ENCODE measurements around the gene ECHDC1.

ECHDC1 gene

DNA sequence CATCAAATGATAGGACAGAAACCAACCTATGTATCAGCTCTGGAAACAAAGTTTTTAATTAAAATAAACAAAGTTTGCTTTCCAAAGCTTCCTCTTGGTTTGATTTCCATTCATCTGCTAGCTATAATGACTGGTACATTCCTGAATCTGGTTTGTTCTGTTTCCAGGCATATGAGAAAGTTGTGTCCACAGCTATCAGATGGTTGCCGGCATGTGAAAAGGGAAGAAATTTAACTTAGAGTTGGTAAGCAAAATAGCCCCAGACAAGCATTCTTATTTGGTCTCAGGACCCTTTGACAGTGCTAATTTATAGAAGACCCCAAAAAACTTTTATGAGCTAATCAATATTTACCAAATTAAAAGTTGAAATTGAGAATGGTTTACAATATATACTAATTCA lies 80.5 kb downstream of the ECHDC1 start:
- Histone ChIP-seq H3K27ac (ENCODE audit: poor library complexity, severe bottlenecking) (no peak overlapping the region), H3K4me1 (ENCODE audit: insufficient read depth, poor library complexity, severe bottlenecking) (peaks cover 5% of the 10 kb centered on the region), H3K36me3 (ENCODE audit: low read depth) (no peaks in the 10 kb centered on the region), H3K27me3 (ENCODE audit: insufficient read depth, poor library complexity, severe bottlenecking) (no peaks in the 10 kb centered on the region), H3K4me3 (ENCODE audit: severe bottlenecking) (no peak overlapping the region), H3K9me3 (ENCODE audit: severe bottlenecking) (no peaks in the 10 kb centered on the region)
- no peak for ATAC-seq (ENCODE audit: low read depth)
- TF ChIP-seq, protein P1, sequence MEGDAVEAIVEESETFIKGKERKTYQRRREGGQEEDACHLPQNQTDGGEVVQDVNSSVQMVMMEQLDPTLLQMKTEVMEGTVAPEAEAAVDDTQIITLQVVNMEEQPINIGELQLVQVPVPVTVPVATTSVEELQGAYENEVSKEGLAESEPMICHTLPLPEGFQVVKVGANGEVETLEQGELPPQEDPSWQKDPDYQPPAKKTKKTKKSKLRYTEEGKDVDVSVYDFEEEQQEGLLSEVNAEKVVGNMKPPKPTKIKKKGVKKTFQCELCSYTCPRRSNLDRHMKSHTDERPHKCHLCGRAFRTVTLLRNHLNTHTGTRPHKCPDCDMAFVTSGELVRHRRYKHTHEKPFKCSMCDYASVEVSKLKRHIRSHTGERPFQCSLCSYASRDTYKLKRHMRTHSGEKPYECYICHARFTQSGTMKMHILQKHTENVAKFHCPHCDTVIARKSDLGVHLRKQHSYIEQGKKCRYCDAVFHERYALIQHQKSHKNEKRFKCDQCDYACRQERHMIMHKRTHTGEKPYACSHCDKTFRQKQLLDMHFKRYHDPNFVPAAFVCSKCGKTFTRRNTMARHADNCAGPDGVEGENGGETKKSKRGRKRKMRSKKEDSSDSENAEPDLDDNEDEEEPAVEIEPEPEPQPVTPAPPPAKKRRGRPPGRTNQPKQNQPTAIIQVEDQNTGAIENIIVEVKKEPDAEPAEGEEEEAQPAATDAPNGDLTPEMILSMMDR (IDR thresholded peaks at IDR 0.05; ENCODE audit: poor library complexity, severe bottlenecking): no peak
- DNase-seq (ENCODE audit: low spot score): no peak

DNA sequence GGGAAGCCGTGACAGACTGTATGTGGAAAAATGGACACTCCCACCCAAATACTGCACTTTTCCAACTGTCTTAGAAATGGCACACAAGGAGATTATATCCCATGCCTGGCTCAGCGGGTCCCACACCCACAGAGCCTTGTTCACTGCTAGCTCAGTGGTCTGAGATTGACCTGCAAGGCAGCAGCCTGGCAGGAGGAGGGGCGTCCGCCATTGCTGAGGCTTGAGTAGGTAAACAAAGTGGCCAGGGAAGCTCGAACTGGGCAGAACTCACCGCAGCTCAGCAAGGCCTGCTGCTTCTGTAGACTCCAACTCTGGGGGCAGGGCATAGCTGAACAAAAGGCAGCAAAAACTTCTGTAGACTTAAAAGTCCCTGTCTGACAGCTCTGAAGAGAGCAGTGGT lies 88.1 kb downstream of the ECHDC1 start:
- H3K27me3 ChIP-seq (ENCODE audit: insufficient read depth, poor library complexity, severe bottlenecking): no peaks in the 10 kb centered on the region
- TF ChIP-seq, protein P1 (IDR thresholded peaks at IDR 0.05; ENCODE audit: poor library complexity, severe bottlenecking): no peak
- ATAC-seq (ENCODE audit: low read depth) (no peak), DNase-seq (ENCODE audit: low spot score) (no peak)
- H3K27ac ChIP-seq (ENCODE audit: poor library complexity, severe bottlenecking): no peak overlapping the region
- no peaks in the 10 kb centered on the region for H3K36me3 ChIP-seq (ENCODE audit: low read depth)
- no peak overlapping the region for H3K4me3 ChIP-seq (ENCODE audit: severe bottlenecking)
- no peaks in the 10 kb centered on the region for H3K9me3 ChIP-seq (ENCODE audit: severe bottlenecking)
- no peaks in the 10 kb centered on the region for H3K4me1 ChIP-seq (ENCODE audit: insufficient read depth, poor library complexity, severe bottlenecking)

DNA sequence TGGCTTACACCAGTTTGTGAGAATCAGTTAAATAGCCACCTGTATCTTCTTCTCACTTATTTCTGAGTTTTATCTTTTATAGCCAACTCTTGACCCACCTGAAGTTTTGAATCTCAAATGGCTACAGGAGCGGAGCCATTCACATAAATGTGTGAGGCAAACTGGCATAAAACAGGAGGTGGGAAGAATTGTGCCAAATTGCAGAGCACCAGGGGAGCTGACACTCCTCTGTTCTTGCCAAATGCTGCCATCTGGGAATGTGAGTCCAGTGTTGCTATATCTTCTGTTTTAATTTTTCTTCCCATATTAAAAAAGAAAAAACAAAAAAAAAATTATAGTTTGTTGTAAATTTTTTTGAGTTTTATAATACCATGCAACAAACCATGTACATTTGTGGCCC lies 93.8 kb downstream of the ECHDC1 start:
- no peaks in the 10 kb centered on the region for H3K9me3 ChIP-seq (ENCODE audit: severe bottlenecking)
- H3K27ac ChIP-seq (ENCODE audit: poor library complexity, severe bottlenecking): no peak overlapping the region
- H3K4me1 ChIP-seq (ENCODE audit: insufficient read depth, poor library complexity, severe bottlenecking): no peaks in the 10 kb centered on the region
- TF ChIP-seq, protein P1 (IDR thresholded peaks at IDR 0.05; ENCODE audit: poor library complexity, severe bottlenecking): no peak
- no peak for ATAC-seq (ENCODE audit: low read depth)
- no peaks in the 10 kb centered on the region for H3K36me3 ChIP-seq (ENCODE audit: low read depth)
- H3K4me3 ChIP-seq (ENCODE audit: severe bottlenecking): no peak overlapping the region
- DNase-seq (ENCODE audit: low spot score): no peak
- H3K27me3 ChIP-seq (ENCODE audit: insufficient read depth, poor library complexity, severe bottlenecking): no peaks in the 10 kb centered on the region

DNA sequence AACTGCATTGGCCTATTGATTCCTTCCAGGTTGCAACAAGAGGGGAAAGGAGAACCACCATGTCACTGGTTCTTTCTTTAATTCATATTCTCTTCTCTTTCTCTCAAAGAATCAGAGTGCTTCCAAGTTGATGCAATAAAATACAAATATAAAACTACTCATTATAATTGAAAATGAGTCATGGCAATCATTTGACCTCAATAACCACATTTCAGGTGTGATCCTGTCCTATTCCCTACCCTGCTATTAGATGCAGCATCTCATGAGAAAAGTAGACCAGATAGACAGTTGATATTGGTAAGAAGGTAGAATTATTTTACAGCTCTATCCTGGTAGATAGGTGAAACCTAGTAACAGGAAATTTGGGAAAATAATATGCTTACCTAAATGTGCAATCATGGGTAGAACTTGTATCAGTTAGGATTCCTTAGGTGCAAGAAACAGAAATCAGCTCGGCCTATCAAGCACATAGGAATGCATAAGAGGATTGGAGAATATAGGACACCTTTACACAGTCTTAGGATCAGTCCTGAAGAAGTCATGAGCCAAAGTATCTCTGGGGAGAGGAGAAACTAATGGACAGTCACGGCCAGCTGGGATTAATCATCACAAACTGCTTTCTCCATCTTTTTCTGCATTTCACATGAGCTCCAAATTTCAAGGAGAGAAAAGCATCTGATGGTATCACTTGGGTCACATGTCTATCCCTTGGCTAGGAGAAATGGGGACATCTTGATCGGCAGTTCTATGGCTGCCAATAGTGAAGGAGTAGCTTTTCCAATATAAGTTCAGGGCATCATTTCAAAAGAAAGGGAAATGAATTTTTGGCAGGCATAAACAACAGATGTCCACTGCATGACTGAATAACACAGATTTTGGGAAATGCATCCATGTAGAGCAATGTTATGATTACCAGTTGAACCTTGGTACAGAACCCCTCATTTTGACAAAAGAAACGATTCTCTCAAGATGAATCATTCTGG lies 96.0 kb downstream of the ECHDC1 start:
- no peaks in the 10 kb centered on the region for H3K9me3 ChIP-seq (ENCODE audit: severe bottlenecking)
- H3K27me3 ChIP-seq (ENCODE audit: insufficient read depth, poor library complexity, severe bottlenecking): no peaks in the 10 kb centered on the region
- no peaks in the 10 kb centered on the region for H3K36me3 ChIP-seq (ENCODE audit: low read depth)
- DNase-seq (ENCODE audit: low spot score): no peak
- TF ChIP-seq, protein P1 (IDR thresholded peaks at IDR 0.05; ENCODE audit: poor library complexity, severe bottlenecking): no peak
- no peak overlapping the region for H3K4me3 ChIP-seq (ENCODE audit: severe bottlenecking)
- no peak for ATAC-seq (ENCODE audit: low read depth)
- H3K4me1 ChIP-seq (ENCODE audit: insufficient read depth, poor library complexity, severe bottlenecking): no peaks in the 10 kb centered on the region
- H3K27ac ChIP-seq (ENCODE audit: poor library complexity, severe bottlenecking): no peak overlapping the region

DNA sequence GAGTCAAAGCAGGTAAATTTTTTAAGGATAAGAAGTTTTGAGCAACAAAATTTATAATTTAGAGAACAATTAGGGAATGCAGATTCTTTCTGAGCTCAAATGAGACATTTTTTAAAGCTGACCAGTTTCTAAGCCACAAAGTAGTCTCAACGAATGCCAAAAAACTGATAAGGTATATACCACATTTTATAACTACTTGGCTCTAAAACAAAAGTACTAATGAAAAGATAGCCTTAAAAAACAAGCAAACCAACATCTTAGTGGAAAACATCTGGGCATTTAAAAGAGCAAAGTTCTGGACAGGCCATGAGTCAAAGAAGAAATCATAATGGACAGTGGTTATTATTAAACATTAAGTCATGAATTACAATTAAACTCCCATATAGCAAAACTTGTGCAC lies 99.9 kb downstream of the ECHDC1 start:
- no peaks in the 10 kb centered on the region for H3K27me3 ChIP-seq (ENCODE audit: insufficient read depth, poor library complexity, severe bottlenecking)
- TF ChIP-seq, protein P1 (IDR thresholded peaks at IDR 0.05; ENCODE audit: poor library complexity, severe bottlenecking): no peak
- H3K27ac ChIP-seq (ENCODE audit: poor library complexity, severe bottlenecking): no peak overlapping the region
- ATAC-seq (ENCODE audit: low read depth) (no peak), DNase-seq (ENCODE audit: low spot score) (no peak)
- H3K36me3 ChIP-seq (ENCODE audit: low read depth): no peaks in the 10 kb centered on the region
- no peak overlapping the region for H3K4me3 ChIP-seq (ENCODE audit: severe bottlenecking)
- no peaks in the 10 kb centered on the region for H3K9me3 ChIP-seq (ENCODE audit: severe bottlenecking)
- H3K4me1 ChIP-seq (ENCODE audit: insufficient read depth, poor library complexity, severe bottlenecking): no peaks in the 10 kb centered on the region

Measured in RWPE2 (cell line).